ENCODE measurements around the gene LRRFIP1.
A peak's percentile ranks its signal among the peaks of the same experiment; 100 is the strongest.
"Not testable (repeated sequence)": the region's sequence is repeated elsewhere in the genome, so short reads cannot be mapped to it uniquely, and the experiment has no call there.

The LRRFIP1 gene

DNA sequence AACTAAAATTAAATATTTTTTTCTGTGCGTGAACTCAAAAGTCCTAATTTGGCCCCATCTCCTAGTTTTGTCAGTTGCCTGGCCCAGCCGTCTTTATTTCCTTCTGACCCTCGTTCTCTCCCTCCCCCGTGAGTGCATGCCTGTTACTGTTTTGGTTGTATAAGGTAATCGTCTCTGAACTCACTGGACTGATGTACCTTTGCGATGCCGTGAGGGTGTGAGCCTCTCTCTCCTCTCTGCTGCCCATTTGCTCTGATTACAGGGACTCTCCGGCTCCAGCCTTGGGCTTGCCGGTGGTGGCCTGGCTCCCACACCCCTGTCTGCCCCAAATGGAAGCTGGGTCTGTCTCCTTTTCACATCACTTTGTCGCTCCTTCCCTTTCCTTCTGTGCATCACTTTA lies 104.7 kb downstream of the LRRFIP1 start:
- no peak for DNase-seq

DNA sequence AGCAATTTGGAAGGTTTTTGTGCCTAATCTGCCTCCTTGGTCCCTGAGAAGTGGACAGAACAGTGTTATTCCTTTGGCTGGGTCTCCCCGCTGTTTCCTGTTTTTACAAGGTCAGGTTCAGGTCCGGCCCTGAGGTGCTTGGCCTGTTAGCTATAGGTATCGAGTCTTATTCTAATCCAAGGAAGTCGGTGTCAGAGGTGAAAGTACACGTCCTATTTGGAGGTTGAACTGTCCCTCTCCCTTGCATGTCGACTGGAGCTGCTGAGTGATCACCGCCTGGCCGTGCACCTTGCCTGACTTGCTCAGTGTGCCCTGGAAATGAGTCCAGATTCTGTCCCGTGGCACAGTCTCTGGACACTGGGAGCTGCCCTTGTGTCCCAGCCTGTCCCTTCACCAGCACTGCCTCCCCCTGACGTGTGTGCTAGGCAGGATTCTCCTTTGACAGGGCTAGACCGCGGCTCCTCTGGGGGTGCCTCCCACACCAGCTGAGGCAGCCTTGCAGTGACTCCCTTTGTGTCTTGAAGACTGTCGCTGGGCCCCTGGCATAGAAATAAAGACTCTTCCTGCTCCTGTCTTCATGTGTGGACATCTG lies 105.5 kb downstream of the LRRFIP1 start:
- no peak for DNase-seq

DNA sequence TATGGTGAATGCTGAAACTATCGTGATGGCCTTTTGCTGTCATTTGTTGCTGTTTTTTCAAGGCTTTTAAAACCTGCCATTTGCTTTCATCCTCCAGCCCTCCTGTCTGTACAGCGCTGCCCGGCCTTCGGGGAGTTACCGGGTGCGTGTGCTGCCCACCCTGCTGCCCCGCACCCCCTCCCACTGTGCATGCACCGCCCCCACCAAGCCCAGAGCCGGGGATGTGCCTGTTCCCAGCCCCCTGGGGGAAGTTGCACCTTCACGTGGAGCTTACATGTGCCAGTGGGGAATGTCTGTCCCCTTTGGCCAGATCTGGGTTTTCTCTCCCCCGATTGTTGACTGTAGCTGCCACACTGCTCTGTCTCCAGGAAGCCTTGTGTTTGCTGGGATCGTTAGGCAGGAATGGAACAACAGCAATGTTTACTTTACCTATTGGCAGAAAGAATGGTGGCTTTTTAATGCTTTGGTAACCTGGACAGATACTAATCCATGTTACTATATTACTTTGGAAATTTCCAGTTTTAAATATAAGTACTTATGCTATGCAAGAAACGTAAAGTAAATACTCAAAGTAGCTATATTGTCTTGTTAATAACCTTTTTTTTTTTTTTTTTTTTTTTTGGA lies 106.4 kb downstream of the LRRFIP1 start:
- DNase-seq: no peak

DNA sequence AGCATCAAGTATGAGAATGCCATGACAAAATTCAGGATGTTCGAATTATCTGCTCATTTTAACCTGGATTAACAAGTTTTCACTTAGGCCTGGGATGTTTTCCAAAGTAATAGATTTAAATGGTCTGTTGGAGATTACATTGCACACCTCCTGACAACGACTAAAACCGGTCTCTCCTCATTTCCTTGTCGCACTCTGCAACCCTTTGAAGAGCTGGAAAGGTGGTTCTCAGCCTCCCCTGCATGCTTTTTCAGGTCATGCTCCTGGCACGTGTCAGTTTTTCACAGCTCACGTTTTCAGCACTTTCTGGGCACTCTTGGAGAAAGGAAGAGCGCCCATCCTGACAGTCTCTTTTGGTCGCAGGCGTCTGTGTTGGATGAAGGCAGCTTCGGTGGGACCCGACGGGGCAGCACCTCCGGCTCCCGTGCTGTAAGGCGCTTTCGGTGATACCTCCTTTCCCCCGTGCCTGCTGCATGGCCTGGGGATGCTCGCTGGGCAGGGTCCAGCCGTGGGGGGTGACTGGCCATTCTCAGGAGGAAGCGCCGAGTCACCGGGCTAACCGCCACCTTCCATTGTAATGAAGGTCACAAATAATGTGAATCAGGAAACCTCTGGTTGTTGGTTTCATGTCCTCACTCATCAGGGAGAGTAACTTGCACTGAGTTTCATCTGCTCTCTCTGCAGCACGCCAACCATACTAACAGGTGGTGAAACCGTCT lies 107.7 kb downstream of the LRRFIP1 start:
- DNase-seq: no peak

DNA sequence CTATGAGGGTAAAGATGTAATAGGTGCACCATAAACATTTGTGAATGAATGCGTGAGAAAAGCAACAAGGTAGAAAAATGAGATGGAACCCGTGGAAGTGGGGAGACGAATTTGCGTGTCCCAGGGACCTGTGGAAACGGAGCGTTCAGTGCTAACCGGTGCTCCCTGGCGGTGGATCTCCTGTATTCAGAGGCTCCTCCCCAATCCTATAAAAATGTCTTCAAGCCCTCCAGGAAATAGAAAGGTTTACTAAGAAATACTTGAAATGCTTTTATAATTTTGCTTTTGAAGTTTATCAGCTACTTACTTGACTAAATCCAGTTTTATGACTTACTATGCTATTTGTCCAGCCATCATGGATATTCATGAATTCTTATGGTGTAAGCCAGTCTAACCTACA lies 108.4 kb downstream of the LRRFIP1 start:
- DNase-seq: no peak

DNA sequence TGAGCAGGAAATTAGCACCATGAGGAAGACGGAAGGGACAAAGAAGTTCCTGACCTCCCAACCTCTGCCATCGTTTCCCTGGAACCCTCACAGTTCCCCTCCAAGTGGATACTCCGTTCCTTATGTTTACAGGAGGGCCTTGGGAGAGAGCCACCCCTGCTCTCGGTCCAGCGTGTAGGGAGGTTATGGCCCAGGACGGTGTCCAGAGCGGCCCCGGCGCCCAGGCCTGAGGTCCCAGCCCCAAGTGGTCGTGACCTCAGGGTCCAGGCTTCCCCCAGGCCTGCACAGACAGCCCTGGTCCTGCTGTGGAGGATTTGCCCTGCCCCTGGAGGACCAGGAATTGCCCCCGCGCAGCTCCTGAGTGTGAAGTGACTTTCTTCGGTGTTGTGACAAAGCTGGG lies 109.4 kb downstream of the LRRFIP1 start:
- DNase-seq: no peak

DNA sequence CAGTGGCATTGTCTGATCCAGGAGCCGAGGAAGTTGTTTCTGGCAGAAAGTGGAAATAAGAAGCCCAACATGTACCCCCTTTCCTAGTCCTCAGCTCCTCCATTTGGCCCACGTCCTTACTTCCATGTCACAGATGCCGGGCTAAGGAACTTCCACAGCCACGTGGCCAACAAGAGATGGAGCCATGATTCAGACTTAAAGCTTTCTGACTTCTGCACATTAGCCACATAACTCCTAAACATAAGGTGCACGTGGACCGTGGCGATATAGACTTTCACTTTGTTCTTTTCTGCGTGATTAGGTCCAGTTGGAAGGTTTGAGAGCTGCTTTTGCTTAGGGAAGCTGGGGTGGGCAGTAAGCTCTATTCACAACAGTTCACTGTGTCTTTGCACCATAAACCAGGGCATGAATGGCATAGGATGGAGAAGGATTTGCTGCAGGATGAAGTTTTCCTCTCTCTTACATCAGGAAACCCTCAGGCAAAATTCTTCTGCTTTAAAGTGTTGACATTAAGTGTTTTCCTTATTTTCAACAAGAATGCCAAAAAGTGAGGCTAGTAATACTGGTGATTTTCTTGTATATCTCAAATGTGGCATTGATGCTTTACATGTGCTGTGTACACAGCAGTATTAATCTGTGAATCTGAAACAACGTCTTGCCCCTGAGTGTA lies 109.9 kb downstream of the LRRFIP1 start:
- no peak for DNase-seq

DNA sequence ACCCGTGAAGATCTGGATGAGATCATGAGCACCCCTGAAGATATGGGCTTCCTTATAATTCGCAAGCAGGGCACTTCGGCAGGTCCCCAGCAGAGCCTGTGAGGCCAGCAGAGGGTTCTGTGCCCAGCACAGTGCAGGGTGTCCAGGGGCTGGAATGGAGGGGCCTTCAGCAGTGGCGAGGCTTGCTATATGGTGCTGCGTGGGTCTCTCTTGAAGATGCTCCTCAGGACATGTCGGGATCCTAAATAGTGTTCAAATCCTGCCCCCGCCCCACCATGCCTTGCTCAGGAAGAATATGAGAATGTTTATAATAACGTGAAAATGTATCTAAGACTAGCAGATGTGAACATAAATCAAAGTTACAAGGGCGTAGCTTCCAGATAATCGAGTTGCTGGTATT lies 110.9 kb downstream of the LRRFIP1 start:
- DNase-seq: no peak

DNA sequence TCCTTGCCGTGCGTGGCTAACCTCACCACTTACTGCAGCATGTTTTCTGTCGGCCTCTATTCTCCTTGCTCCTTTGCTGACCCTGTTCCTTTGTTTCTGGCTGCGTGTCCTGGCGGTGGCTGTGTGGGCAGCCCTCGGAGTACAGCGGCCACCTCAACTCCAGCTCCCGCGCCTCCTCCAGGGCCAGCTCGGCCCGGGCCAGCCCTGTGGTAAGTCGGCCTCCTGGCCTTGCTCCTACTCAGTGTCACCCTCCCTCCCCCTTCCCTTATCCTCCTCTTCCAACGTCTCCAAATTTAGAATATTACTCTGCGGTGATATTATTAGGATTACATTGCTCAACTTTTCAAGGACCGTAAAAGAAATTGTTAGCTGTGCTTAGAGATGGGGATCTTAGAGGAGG lies 111.7 kb downstream of the LRRFIP1 start:
- no peak for DNase-seq

DNA sequence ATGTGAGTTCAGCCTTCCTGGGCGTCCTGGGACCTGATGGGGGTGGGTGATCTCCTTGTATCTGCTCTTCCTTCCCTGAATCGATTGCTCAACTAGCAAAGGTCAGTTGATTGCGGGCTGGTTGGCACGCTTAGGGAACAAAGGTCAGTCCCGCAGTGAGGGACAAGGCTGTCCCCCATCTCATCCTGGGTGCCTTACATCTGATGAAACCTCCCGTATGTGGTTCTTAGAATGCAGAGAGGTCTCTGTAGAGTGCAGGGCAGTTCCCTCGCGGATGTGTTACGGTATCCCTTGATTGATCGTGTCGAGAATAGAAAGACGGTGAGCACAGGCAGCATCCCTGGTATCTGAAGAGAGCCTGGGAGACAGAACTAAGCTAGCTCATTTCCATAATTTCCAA lies 114.8 kb downstream of the LRRFIP1 start:
- no peak for DNase-seq

DNA sequence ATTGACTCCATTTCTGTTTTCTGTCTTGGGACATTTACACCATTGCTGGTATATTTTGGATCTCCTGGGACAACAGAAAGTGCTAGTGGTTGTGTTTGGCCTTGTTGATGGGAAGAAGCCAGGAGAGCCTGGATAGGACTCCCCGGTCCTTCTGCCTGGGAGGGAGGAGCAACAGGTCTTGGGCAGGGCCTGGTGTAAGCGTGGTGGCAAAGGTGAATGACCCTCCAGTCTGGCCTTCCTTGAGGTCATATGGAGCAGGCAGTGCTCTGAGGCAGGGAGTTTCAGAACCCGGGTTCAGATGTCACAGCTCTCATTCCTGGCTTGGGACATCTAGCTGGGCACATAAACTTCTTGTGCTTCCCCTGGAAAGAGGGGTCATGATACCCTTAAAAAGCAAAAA lies 115.2 kb downstream of the LRRFIP1 start:
- DNase-seq: no peak

DNA sequence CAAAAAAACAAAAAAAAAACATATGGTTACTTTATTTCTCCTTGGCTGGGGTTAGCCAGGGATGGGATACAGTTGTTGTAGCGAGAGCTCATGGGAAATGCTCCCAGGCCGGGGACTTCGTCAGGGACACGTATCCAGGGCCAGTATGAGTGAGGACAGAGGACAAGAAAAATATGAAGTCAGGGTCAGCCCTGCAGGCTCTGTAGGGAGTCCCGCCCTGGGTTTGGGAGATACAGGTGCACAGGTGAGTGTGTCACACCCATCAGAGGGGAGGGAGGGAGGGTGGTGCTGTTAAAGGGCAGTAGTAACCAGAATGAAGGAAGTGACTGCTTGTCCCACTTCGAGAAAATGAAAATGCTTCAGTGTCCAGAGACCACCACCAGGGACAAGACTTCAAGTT lies 115.6 kb downstream of the LRRFIP1 start:
- no peak for DNase-seq

DNA sequence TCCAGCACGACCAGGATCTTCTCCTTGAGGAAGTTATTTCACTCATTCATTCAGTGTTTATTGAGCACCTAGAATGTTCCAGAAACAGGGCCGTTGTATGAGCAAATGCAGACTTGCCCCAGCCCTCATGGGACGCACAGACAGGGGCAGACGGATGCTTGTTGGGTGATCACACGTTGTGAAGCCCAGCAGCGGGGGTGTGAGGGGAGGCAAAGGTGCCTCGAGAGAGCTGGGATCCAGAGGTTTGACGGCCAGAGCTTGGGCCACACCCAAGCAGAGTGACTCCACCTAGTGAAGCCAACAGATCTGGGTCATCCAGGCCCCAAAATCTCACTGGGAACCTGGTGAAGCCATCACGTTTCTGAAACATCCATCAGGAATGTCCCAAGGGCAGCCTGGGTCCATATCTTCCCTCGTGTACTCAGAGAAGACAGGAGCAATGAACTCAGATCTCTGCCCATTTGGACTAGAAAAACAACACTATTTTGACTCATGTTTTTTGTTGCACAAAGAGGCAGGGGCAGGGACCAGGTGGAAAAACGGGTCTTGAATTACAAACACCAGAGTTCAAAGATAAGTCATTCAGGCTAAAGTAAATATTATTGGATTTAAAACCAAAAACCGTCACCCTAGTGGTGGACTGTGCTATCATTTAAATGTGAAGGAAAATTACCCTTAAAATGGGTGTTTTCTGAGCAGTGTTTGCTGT lies 116.3 kb downstream of the LRRFIP1 start:
- DNase-seq: no peak

DNA sequence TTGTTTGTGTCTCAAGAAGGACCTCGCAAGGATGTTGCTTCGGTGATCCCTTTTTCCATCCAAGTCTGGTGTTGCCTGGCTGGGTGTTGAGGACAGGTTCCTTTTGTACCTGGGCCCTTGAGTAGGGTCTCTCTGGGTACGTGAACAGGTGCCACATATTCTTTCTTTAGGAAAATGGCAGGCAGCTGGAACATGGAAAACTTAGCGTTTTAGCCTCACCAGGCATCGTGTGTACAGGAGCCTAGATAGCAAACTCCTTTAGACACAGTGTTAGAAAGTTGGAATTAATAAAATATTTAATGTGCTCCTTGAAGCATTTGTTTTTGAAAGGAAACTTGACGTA lies 116.9 kb downstream of the LRRFIP1 start:
- DNase-seq: no peak

DNA sequence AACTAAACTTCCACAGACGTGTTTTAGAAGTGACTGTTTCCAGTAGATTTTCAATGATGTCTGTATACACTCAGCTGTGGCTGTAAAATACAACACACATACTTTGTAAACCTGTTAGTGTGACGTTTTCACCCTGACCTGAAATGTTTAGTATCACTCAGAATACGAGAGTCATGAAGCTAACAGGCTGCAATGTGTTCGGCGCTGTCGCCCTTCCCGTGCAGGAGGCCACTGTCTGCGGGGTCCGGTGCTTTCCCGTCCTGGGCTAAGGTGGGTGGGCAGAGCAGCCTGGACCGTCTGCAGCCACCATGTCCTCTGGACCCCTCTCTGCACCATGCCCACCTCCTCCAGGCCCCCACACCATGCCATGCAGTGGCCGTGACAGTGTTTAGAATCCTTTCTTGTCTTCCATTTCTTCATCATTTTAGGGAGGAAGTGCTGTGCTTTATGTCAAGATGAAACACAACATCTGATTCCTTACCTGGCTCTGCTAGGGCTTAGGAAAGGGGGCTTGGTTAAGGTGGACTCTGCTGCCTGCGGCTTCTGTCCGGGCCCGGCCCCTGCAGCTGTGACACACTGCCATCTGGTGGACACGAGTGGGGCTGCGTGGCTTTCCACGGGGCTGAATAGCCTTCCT lies 117.3 kb downstream of the LRRFIP1 start:
- DNase-seq: peak; percentile 45

DNA sequence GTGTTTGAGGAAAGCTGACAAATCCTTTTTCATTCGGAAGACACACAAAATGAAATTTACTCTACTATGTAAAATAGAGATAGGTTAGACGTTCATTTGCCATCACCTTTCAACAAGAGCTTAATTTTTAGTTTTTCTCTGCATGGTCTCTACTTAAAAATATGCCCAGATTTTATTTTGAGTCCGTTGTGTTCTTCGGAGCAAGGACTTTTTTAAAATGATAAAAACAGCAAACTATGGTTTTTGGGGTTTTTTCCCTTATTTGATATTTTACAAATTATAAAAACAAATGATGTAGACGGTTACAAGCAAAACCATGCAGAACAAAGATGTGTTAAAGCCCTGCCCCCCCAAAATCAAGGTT lies 117.8 kb downstream of the LRRFIP1 start:
- no peak for DNase-seq

DNA sequence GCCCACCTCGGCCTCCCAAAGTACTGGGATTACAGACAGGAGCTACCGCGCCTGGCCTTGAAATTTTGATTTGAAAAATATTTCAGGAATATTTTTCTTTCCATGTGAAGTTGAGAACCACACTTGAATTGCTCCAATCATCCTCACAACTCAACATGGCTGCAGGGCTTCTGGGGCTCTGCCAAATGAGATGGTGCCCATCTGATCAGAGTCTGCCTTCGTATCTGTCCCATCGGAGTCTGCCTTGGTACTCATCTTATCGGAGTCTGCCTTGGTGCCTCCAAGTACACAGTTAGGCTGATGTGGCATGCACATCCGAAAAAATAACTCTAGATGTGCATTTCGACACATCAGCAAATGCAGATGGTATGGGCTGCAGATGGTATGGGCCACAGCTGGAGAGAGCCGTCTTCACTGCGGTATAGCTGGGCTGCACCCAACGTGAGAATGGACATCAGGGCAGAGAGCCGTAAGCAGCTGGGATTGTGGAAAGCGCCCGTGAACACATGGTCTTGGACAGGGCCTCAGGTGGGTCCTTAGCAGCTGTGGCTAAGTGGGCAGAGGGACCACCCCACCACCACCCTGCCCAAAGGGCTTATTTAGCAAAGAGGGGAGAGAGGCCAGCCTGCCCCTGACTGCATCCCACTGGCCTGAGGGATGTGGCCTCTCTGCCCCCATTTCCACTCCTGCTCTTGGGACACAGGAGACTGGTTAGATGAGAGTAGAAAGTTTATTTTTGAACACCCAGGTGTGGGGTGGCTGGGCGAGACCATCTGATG lies 119.1 kb downstream of the LRRFIP1 start:
- no peak for DNase-seq

DNA sequence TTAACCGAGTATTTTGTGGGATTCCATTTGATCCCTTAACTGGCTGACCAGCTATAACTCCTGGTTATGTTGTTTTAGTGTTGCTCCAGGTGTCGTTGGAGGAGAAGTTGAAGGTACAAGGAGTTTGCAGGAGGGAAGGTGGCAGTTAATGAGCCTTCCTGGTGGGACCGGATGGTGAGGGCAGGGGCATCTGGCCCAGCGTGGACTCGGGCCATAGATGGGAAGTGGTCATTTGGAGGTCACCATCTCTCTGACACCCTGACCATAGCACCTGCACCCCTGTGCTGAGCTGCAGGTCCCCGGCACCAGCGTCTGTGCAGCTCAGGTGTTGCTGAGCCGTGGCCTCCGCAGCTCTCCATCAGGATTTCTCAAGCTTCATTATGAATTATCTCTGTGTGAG lies 119.8 kb downstream of the LRRFIP1 start:
- no peak for DNase-seq

DNA sequence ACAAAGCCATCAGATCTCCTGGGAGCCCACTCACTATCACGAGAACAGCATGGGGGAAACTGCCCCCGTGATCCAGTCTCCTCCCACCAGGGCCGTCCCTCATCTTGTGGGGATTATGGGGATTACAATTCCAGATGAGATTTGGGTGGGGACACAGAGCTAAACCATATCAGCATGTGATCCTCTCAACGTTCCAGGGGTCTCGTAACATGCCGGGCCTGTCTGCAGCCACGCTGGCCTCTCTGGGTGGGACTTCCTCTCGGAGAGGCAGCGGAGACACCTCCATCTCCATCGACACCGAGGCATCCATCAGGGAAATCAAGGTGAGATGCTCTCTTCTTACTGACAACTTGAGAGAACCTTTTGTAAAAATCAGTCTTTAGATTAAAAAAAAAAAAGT lies 121.6 kb downstream of the LRRFIP1 start:
- no peak for DNase-seq

DNA sequence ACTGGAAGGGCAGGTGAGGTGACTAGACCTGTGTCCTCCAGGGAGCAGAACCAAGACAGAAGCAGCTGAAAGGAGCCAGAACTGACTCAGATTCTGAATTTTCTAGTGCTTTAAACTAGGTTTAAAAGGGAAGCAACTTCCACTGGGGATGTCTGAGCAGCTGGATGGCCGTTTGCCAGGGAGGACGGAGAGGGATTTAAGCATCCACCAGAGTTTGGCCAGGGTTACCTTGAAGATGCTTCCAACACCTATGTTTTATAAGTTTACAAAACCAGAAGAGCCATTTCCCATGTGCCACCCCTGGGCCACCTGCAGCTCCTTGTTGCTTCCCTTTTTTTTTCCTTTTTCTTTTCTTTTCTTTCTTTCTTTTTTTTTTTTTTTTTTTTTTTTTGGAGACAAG lies 122.6 kb downstream of the LRRFIP1 start:
- DNase-seq: no peak

DNA sequence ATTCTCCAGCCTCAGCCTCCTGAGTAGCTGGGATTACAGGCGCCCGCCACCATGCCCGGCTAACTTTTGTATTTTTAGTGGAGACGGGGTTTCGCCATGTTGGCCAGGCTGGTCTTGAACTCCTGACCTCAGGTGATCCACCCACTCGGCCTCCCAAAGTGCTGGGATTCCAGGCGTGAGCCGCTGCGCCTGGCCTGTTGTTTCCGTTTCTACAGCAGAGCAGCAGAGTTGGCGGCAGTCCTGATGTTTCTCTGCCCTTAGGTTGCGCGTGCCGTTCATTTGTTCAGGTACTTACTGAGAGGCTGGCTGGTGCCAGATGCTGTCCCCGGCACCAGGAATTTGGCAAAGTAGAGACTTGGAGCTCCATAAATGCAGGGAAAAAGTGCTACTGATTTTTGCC lies 123.1 kb downstream of the LRRFIP1 start:
- not testable (repeated sequence) for DNase-seq

DNA sequence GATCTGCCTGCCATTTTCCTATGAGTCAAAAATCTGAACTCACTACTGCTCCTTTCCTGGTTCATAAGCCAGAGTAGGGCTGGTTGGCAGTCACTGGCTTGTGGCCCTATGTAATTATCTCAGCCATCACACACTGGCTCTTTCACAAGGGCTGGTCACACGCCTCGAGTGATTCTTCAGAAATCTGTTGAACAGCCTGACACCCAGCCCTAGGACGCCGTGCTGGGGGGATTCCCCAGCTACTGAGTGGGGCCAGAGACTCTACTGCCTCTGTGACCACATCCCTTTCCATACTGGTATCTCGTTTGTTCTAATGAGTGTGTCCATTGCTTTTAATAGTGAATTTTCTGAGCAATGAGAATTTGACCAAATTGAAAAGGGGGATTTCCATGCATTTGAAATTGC lies 125.4 kb downstream of the LRRFIP1 start:
- no peak for DNase-seq

Measured in activated gamma-delta T cell (primary cell).